HCT116 (cell line): ENCODE results near the gene TBC1D2. TPM values are rescaled to one million over a fixed set of nuclear protein-coding genes. Genes with fewer than 3 reads are reported as not detected.

Source experiments
- ATAC-seq: fragments of 200-7000 bp; cut with Tn5 transposase; 2 replicates; pipeline ENCODE4 v1.9.1; 2020; ENCODE audit warnings: mild to moderate bottlenecking, moderate library complexity
- BruUV-seq: library from RNA; stranded (reverse); fragments of 400-500 nt; replicated peaks from 2 replicates; lab custom pipeline; 2021; lab: Mats Ljungman, UMichigan
- CTCF ChIA-PET: fragments of 300-600 bp; sonication (Branson Sonifier 250); formaldehyde crosslinking; loops from one replicate; lab custom pipeline; 2021; ENCODE audit warnings: antibody characterized with exemption; lab: Charles Lee
- POLR2A ChIA-PET: fragments of 300-600, 350-600 bp; sonication (Branson Sonifier 250); formaldehyde crosslinking; loops from one replicate; lab custom pipeline; 2021; ENCODE audit warnings: antibody characterized with exemption; lab: Charles Lee
- RAD21 ChIA-PET, 2 experiments: fragments of 300-600 bp; sonication (Branson Sonifier 250); formaldehyde crosslinking; loops; one replicate each; lab custom pipeline; 2023; ENCODE audit warnings: low total read pairs in 2 of 2; ENCODE audit not compliant: uncharacterized antibody in 2 of 2, unreplicated experiment in 2 of 2, low non-redundant PET in 1 of 2; lab: Charles Lee
- DNase-seq: peaks from one replicate; pipeline ENCODE4 v3.0.0-alpha.2; 2010; ENCODE audit warnings: low read depth, low spot score
- H2AFZ ChIP-seq: fragments of 200-600 bp; shearing (Covaris generic), sonication (generic); 2 replicates; pipeline ENCODE4 v1.6.1; 2017; ENCODE audit warnings: low read depth, mixed run types, mixed read lengths, antibody characterized with exemption, low read length; ENCODE audit not compliant: poor library complexity, severe bottlenecking
- H3K27ac ChIP-seq: 2 replicates; pipeline ENCODE4 v1.5.1; 2012; ENCODE audit warnings: low read depth, low read length
- H3K27me3 ChIP-seq: fragments of 200-600 bp; sonication (generic); 2 replicates; pipeline ENCODE4 v1.6.1; 2016; ENCODE audit warnings: mixed run types, low read length, mixed read lengths; ENCODE audit not compliant: insufficient read depth
- H3K36me3 ChIP-seq, 2 experiments: fragments of 200-500 bp in 1 of 2; fragments of 200-600 bp in 1 of 2; sonication (Bioruptor generic) in 1 of 2; sonication (generic) in 1 of 2; 2 replicates each; pipeline versions ENCODE4 v1.5.1 to v1.6.1; 2014 to 2016; ENCODE audit warnings: low read length in 2 of 2, inconsistent platforms in 1 of 2, mixed read lengths in 1 of 2, mixed run types in 1 of 2; ENCODE audit not compliant: insufficient read depth in 2 of 2, control insufficient read depth in 1 of 2
- H3K4me1 ChIP-seq, 2 experiments: fragments of 200-600 bp in 1 of 2; sonication (generic) in 1 of 2; 2 replicates each; pipeline versions ENCODE4 v1.5.1 to v1.6.1; 2012 to 2017; ENCODE audit warnings: low read length in 2 of 2, inconsistent platforms in 1 of 2, mild to moderate bottlenecking in 1 of 2, mixed read lengths in 1 of 2, mixed run types in 1 of 2, moderate library complexity in 1 of 2; ENCODE audit not compliant: insufficient read depth in 2 of 2, control insufficient read depth in 1 of 2
- H3K4me2 ChIP-seq: fragments of 200-600 bp; sonication (generic); 2 replicates; pipeline ENCODE4 v1.6.1; 2017; ENCODE audit warnings: mixed run types, low read length, mixed read lengths
- H3K4me3 ChIP-seq, 2 experiments: fragments of 200-600 bp in 1 of 2; sonication (generic) in 1 of 2; replicated peaks in 1 of 2; 2 replicates each; pipeline ENCODE4 v1.5.1; 2011 to 2016; ENCODE audit warnings: low read length in 2 of 2, control low read depth in 1 of 2, low read depth in 1 of 2, mild to moderate bottlenecking in 1 of 2, mixed read lengths in 1 of 2, mixed run types in 1 of 2
- H3K79me2 ChIP-seq: fragments of 200-600 bp; sonication (generic); 2 replicates; pipeline ENCODE4 v1.6.1; 2017; ENCODE audit warnings: mild to moderate bottlenecking, mixed run types, low read length, moderate library complexity, mixed read lengths; ENCODE audit not compliant: insufficient read depth
- H3K9ac ChIP-seq: fragments of 200-600 bp; sonication (generic); 2 replicates; pipeline ENCODE4 v1.6.1; 2016; ENCODE audit warnings: low read length, mixed read lengths
- H3K9me2 ChIP-seq: fragments of 200-600 bp; sonication (generic), shearing (Covaris generic); 2 replicates; pipeline ENCODE4 v1.6.1; 2017; ENCODE audit warnings: mixed run types, mild to moderate bottlenecking, moderate library complexity; ENCODE audit not compliant: insufficient read depth
- H3K9me3 ChIP-seq, 2 experiments: fragments of 200-500 bp in 1 of 2; fragments of 200-600 bp in 1 of 2; sonication (Bioruptor generic) in 1 of 2; sonication (generic) in 1 of 2; 2 replicates each; pipeline ENCODE4 v1.6.1; 2014 to 2017; ENCODE audit warnings: low read length in 2 of 2, mixed read lengths in 2 of 2, inconsistent platforms in 1 of 2, low read depth in 1 of 2, mild to moderate bottlenecking in 1 of 2, mixed run types in 1 of 2, moderate library complexity in 1 of 2; ENCODE audit not compliant: control insufficient read depth in 1 of 2, insufficient read depth in 1 of 2
- H4K20me1 ChIP-seq: fragments of 200-600 bp; sonication (generic), shearing (Covaris generic); 2 replicates; pipeline ENCODE4 v1.6.1; 2017; ENCODE audit warnings: mixed run types, mild to moderate bottlenecking, moderate library complexity; ENCODE audit not compliant: insufficient read depth
- CBX3 ChIP-seq: IDR thresholded peaks from 2 replicates; pipeline ENCODE4 v1.6.1; 2012; ENCODE audit warnings: low read depth
- EGR1 ChIP-seq: IDR thresholded peaks from 2 replicates; pipeline ENCODE4 v1.6.1; 2012; ENCODE audit warnings: low read depth
- EZH2 ChIP-seq: fragments of 200-600 bp; sonication (generic); IDR thresholded peaks from 2 replicates; pipeline ENCODE4 v1.6.1; 2017; ENCODE audit warnings: antibody characterized with exemption, mixed run types
- FOSL1 ChIP-seq: IDR thresholded peaks from 2 replicates; pipeline ENCODE4 v1.6.1; 2012; ENCODE audit warnings: low read depth
- JUND ChIP-seq: IDR thresholded peaks from 2 replicates; pipeline ENCODE4 v1.6.1; 2012
- POLR2A ChIP-seq: IDR thresholded peaks from 2 replicates; pipeline ENCODE4 v1.7.0; 2011; ENCODE audit warnings: borderline replicate concordance; ENCODE audit not compliant: insufficient read depth, insufficient read length; ENCODE audit errors: extremely low read depth
- POLR2AphosphoS5 ChIP-seq: IDR thresholded peaks from 2 replicates; pipeline ENCODE4 v1.6.1; 2011; ENCODE audit warnings: mild to moderate bottlenecking, low read depth, low read length, moderate library complexity
- RAD21 ChIP-seq: IDR thresholded peaks from 2 replicates; pipeline ENCODE4 v1.6.1; 2012; ENCODE audit warnings: low read depth, mild to moderate bottlenecking
- SRF ChIP-seq: IDR thresholded peaks from 2 replicates; pipeline ENCODE4 v1.6.1; 2012; ENCODE audit warnings: low read depth
- YY1 ChIP-seq: IDR thresholded peaks from 2 replicates; pipeline ENCODE4 v1.6.1; 2011; ENCODE audit warnings: low read length, low read depth, moderate library complexity, mild to moderate bottlenecking; ENCODE audit not compliant: insufficient replicate concordance; ENCODE audit errors: extremely low read depth
- intact Hi-C: fragments of 100-400 bp; cut with micrococcal nuclease; formaldehyde crosslinking; loops from 2 replicates; pipeline ENCODE4 v1.10.0; 2022
- total RNA-seq: library from RNA; stranded (reverse); gene quantifications from one replicate; pipeline ENCODE4 v1.2.1, GENCODE V29; 2021; ENCODE audit not compliant: unreplicated experiment
- TF ChIP-seq, protein P1 (sequence below), 3 experiments: fragments of 200-600 bp in 1 of 3; sonication (generic) in 1 of 3; IDR thresholded peaks in 2 of 3; conservative IDR thresholded peaks in 1 of 3; 2 replicates each; pipeline ENCODE4 v1.5.1; 2012 to 2017; ENCODE audit warnings: low read depth in 2 of 3, low read length in 2 of 3, antibody characterized with exemption in 1 of 3, borderline replicate concordance in 1 of 3, control low read depth in 1 of 3, mild to moderate bottlenecking in 1 of 3, mixed read lengths in 1 of 3, mixed run types in 1 of 3, moderate library complexity in 1 of 3; ENCODE audit not compliant: insufficient read depth in 1 of 3
- TF ChIP-seq, protein P2 (sequence below): IDR thresholded peaks from 2 replicates; pipeline ENCODE4 v1.6.1; 2011; ENCODE audit warnings: mild to moderate bottlenecking, low read length, moderate library complexity; ENCODE audit not compliant: insufficient replicate concordance; ENCODE audit errors: extremely low read depth
- TF ChIP-seq, protein P3 (sequence below): IDR thresholded peaks from 2 replicates; pipeline ENCODE4 v1.6.1; 2012; ENCODE audit warnings: low read depth
- TF ChIP-seq, protein P4 (sequence below): IDR thresholded peaks from 2 replicates; pipeline ENCODE4 v1.6.1; 2012

Gene TBC1D2
- total RNA-seq, 1 experiment from 2014 or later, result 9.8 TPM

DNA sequence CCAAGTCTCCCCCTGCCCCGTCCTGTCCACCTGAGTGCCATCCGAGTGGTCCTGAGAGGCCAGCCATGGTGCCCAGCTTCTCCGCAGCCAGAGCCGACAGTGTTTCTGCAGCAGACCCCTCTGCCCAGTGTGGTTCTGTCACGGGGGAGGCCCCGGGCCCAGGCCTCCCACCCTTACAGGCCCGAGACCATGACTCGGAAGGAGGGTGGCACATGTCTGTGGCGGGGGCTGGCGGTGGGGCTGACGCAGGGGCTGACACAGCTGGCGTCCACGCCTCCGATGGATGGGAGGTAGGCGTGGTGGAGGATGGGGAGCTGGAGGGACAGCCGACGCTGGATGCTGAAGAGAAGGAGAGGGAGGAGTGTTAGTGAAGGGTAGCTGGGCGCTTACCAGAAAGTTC is 35.0 kb upstream of the TBC1D2 start:
- H3K4me1 ChIP-seq, result no peaks in the 10 kb centered on the region
- H2AFZ ChIP-seq, result no peak overlapping the region
- no peaks in the 10 kb centered on the region for H3K9me2 ChIP-seq
- DNase-seq (no peak), ATAC-seq (no peak)
- no peaks in the 10 kb centered on the region for H3K9me3 ChIP-seq
- H3K79me2 ChIP-seq, result no peaks in the 10 kb centered on the region
- BruUV-seq, result no TSS peak
- TF ChIP-seq, protein P1, sequence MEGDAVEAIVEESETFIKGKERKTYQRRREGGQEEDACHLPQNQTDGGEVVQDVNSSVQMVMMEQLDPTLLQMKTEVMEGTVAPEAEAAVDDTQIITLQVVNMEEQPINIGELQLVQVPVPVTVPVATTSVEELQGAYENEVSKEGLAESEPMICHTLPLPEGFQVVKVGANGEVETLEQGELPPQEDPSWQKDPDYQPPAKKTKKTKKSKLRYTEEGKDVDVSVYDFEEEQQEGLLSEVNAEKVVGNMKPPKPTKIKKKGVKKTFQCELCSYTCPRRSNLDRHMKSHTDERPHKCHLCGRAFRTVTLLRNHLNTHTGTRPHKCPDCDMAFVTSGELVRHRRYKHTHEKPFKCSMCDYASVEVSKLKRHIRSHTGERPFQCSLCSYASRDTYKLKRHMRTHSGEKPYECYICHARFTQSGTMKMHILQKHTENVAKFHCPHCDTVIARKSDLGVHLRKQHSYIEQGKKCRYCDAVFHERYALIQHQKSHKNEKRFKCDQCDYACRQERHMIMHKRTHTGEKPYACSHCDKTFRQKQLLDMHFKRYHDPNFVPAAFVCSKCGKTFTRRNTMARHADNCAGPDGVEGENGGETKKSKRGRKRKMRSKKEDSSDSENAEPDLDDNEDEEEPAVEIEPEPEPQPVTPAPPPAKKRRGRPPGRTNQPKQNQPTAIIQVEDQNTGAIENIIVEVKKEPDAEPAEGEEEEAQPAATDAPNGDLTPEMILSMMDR (IDR thresholded peaks at IDR 0.05 in 2 of 3, conservative IDR thresholded peaks at IDR 0.05 in 1 of 3; ENCODE audit: borderline replicate concordance in 1 of 3, insufficient read depth in 1 of 3, low read depth in 2 of 3, low read length in 2 of 3), result no peak
- TF ChIP-seq POLR2A, result no peak
- TF ChIP-seq, protein P2, sequence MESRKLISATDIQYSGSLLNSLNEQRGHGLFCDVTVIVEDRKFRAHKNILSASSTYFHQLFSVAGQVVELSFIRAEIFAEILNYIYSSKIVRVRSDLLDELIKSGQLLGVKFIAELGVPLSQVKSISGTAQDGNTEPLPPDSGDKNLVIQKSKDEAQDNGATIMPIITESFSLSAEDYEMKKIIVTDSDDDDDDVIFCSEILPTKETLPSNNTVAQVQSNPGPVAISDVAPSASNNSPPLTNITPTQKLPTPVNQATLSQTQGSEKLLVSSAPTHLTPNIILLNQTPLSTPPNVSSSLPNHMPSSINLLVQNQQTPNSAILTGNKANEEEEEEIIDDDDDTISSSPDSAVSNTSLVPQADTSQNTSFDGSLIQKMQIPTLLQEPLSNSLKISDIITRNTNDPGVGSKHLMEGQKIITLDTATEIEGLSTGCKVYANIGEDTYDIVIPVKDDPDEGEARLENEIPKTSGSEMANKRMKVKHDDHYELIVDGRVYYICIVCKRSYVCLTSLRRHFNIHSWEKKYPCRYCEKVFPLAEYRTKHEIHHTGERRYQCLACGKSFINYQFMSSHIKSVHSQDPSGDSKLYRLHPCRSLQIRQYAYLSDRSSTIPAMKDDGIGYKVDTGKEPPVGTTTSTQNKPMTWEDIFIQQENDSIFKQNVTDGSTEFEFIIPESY, result no peak
- no peak for TF ChIP-seq RAD21
- TF ChIP-seq YY1, result no peak
- TF ChIP-seq, protein P3, sequence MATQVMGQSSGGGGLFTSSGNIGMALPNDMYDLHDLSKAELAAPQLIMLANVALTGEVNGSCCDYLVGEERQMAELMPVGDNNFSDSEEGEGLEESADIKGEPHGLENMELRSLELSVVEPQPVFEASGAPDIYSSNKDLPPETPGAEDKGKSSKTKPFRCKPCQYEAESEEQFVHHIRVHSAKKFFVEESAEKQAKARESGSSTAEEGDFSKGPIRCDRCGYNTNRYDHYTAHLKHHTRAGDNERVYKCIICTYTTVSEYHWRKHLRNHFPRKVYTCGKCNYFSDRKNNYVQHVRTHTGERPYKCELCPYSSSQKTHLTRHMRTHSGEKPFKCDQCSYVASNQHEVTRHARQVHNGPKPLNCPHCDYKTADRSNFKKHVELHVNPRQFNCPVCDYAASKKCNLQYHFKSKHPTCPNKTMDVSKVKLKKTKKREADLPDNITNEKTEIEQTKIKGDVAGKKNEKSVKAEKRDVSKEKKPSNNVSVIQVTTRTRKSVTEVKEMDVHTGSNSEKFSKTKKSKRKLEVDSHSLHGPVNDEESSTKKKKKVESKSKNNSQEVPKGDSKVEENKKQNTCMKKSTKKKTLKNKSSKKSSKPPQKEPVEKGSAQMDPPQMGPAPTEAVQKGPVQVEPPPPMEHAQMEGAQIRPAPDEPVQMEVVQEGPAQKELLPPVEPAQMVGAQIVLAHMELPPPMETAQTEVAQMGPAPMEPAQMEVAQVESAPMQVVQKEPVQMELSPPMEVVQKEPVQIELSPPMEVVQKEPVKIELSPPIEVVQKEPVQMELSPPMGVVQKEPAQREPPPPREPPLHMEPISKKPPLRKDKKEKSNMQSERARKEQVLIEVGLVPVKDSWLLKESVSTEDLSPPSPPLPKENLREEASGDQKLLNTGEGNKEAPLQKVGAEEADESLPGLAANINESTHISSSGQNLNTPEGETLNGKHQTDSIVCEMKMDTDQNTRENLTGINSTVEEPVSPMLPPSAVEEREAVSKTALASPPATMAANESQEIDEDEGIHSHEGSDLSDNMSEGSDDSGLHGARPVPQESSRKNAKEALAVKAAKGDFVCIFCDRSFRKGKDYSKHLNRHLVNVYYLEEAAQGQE, result no peak
- no peak for TF ChIP-seq JUND
- TF ChIP-seq, protein P4, sequence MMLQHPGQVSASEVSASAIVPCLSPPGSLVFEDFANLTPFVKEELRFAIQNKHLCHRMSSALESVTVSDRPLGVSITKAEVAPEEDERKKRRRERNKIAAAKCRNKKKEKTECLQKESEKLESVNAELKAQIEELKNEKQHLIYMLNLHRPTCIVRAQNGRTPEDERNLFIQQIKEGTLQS, result no peak
- no peak for TF ChIP-seq FOSL1
- TF ChIP-seq EGR1, result no peak
- TF ChIP-seq CBX3, result no peak
- no peak for TF ChIP-seq POLR2AphosphoS5
- no peak for TF ChIP-seq EZH2
- TF ChIP-seq SRF, result no peak
- H4K20me1 ChIP-seq, result no peaks in the 10 kb centered on the region
- no peak overlapping the region for H3K4me3 ChIP-seq
- H3K9ac ChIP-seq, result no peak overlapping the region
- CTCF ChIA-PET, result no interaction called here
- POLR2A ChIA-PET, result no interaction called here
- RAD21 ChIA-PET, result no interaction called here
- H3K27me3 ChIP-seq, result no peaks in the 10 kb centered on the region
- no peak overlapping the region for H3K4me2 ChIP-seq
- H3K36me3 ChIP-seq, result no peaks in the 10 kb centered on the region
- intact Hi-C loops, result no loop called here
- H3K27ac ChIP-seq, result no peak overlapping the region
